ENCODE results near the gene ALDH1A2. TPM values are rescaled to one million over a fixed set of nuclear protein-coding genes. Genes with fewer than 3 reads are reported as not detected.

Gene ALDH1A2
- total RNA-seq, 1 donor from 2014 or later = 1.8 TPM

GRCh38 chr15:57943171-57943570 lies 122.3 kb downstream of the ALDH1A2 start:
- no peak for ATAC-seq

- no peak for ATAC-seq
Measured at GRCh38 chr15:57941816-57942215, 123.7 kb downstream of the ALDH1A2 start.

GRCh38 chr15:57932348-57932747 lies 133.2 kb downstream of the ALDH1A2 start:
- ATAC-seq = no peak

GRCh38 chr15:57931570-57931969 lies 133.9 kb downstream of the ALDH1A2 start:
- no peak for ATAC-seq

- ATAC-seq = no peak
Measured at GRCh38 chr15:57927091-57927631, 138.3 kb downstream of the ALDH1A2 start.

GRCh38 chr15:57925650-57926049 lies 139.9 kb downstream of the ALDH1A2 start:
- ATAC-seq = no peak

- no peak for ATAC-seq
Measured at GRCh38 chr15:57924598-57924997, 140.9 kb downstream of the ALDH1A2 start.

- no peak for ATAC-seq
Measured at GRCh38 chr15:57923750-57924149, 141.8 kb downstream of the ALDH1A2 start.

GRCh38 chr15:57923306-57923705 lies 142.2 kb downstream of the ALDH1A2 start:
- no peak for ATAC-seq

GRCh38 chr15:57922776-57923175 lies 142.7 kb downstream of the ALDH1A2 start:
- ATAC-seq = peak; percentile 47

- ATAC-seq = no peak
Measured at GRCh38 chr15:57921371-57921770, 144.1 kb downstream of the ALDH1A2 start.

GRCh38 chr15:57920911-57921310 lies 144.6 kb downstream of the ALDH1A2 start:
- no peak for ATAC-seq

- ATAC-seq = no peak
Measured at GRCh38 chr15:57919754-57920153, 145.8 kb downstream of the ALDH1A2 start.

- ATAC-seq = no peak
Measured at GRCh38 chr15:57917998-57918397, 147.5 kb downstream of the ALDH1A2 start.

- ATAC-seq = no peak
Measured at GRCh38 chr15:57916695-57917094, 148.8 kb downstream of the ALDH1A2 start.

GRCh38 chr15:57915827-57916531 lies 149.5 kb downstream of the ALDH1A2 start:
- ATAC-seq = no peak

- ATAC-seq = no peak
Measured at GRCh38 chr15:57914350-57915055, 151.0 kb downstream of the ALDH1A2 start.

- ATAC-seq = no peak
Measured at GRCh38 chr15:57911247-57911646, 154.3 kb downstream of the ALDH1A2 start.

GRCh38 chr15:57910672-57911071 lies 154.8 kb downstream of the ALDH1A2 start:
- ATAC-seq = no peak

GRCh38 chr15:57909388-57909787 lies 156.1 kb downstream of the ALDH1A2 start:
- no peak for ATAC-seq

- no peak for ATAC-seq
Measured at GRCh38 chr15:57903626-57904025, 161.9 kb downstream of the ALDH1A2 start.

All from esophagus mucosa (tissue), 1 donor.